Fibroblast of villous mesenchyme (primary cell): ENCODE data around the gene ACSM6. TPM values are rescaled to one million over a fixed set of nuclear protein-coding genes. Genes with fewer than 3 reads are reported as not detected.
"Not testable (repeated sequence)": the region's sequence is repeated elsewhere in the genome, so short reads cannot be mapped to it uniquely, and the experiment has no call there.

Experiments used
- DNase-seq: peaks from one replicate; pipeline ENCODE4 v3.0.0-alpha.2; 2010; ENCODE audit warnings: low read depth
- H3K4me3 ChIP-seq: 2 replicates; pipeline ENCODE4 v1.5.1; 2011; ENCODE audit warnings: low read depth, mild to moderate bottlenecking, low read length
- CTCF ChIP-seq: IDR thresholded peaks from 2 replicates; pipeline ENCODE4 v1.5.1; 2012; ENCODE audit warnings: low read depth, mild to moderate bottlenecking, low read length; ENCODE audit not compliant: insufficient read depth
- total RNA-seq: library from RNA; depleted of rRNA; stranded (reverse); fragments of >200 nt; gene quantifications from 2 replicates; pipeline ENCODE4 v1.2.3, GENCODE V29; 2012

Gene ACSM6
- total RNA-seq, 1 donor, result not detected

- no peak overlapping the region for H3K4me3 ChIP-seq
- DNase-seq, result peak; percentile 33
- TF ChIP-seq CTCF, result no peak
Measured at GRCh38 chr10:95237376-95238170, 43.5 kb downstream of the ACSM6 start.

GRCh38 chr10:95240096-95240495, 46.1 kb downstream of the ACSM6 start:
- not testable (repeated sequence) for H3K4me3 ChIP-seq, DNase-seq

- no peak for TF ChIP-seq CTCF
- no peak overlapping the region for H3K4me3 ChIP-seq
- DNase-seq, result no peak
Measured at GRCh38 chr10:95240811-95241210, 46.8 kb downstream of the ACSM6 start.

GRCh38 chr10:95241533-95241932, 47.5 kb downstream of the ACSM6 start:
- no peak for TF ChIP-seq CTCF
- DNase-seq, result no peak
- no peak overlapping the region for H3K4me3 ChIP-seq

GRCh38 chr10:95242581-95243317, 48.7 kb downstream of the ACSM6 start:
- peak; percentile 56 for DNase-seq
- peak; percentile 72 for TF ChIP-seq CTCF
- no peak overlapping the region for H3K4me3 ChIP-seq

GRCh38 chr10:95243318-95243617, 49.2 kb downstream of the ACSM6 start:
- no peak overlapping the region for H3K4me3 ChIP-seq
- no peak for TF ChIP-seq CTCF
- no peak for DNase-seq

- TF ChIP-seq CTCF, result no peak
- no peak overlapping the region for H3K4me3 ChIP-seq
Measured at GRCh38 chr10:95244152-95244551, 50.1 kb downstream of the ACSM6 start.

More at GRCh38 chr10:95244152-95244551, 50.1 kb downstream of the ACSM6 start:
- DNase-seq, result no peak
